GM06990 (cell line): Measurements from ENCODE around the gene SLF1.

Experiments used
- DNase-seq: peaks from one replicate; pipeline ENCODE4 v3.0.0-alpha.2; 2011; ENCODE audit not compliant: insufficient read length; ENCODE audit errors: extremely low read depth
- H3K27me3 ChIP-seq: replicated peaks from 2 replicates; pipeline ENCODE4 v1.6.0; 2011; ENCODE audit warnings: low read length; ENCODE audit not compliant: control insufficient read depth, insufficient read depth
- H3K36me3 ChIP-seq: 2 replicates; pipeline ENCODE4 v1.5.1; 2011; ENCODE audit warnings: low read length; ENCODE audit not compliant: control insufficient read depth, insufficient read depth
- H3K4me3 ChIP-seq: replicated peaks from 2 replicates; pipeline ENCODE4 v1.5.1; 2011; ENCODE audit warnings: low read depth, mild to moderate bottlenecking, control low read depth, low read length
- TF ChIP-seq, protein P1 (sequence below): IDR thresholded peaks from 2 replicates; pipeline ENCODE4 v1.5.1; 2011; ENCODE audit warnings: low read length, control low read depth, mild to moderate bottlenecking, inconsistent platforms; ENCODE audit not compliant: insufficient read depth, poor library complexity, severe bottlenecking

The SLF1 gene

DNA sequence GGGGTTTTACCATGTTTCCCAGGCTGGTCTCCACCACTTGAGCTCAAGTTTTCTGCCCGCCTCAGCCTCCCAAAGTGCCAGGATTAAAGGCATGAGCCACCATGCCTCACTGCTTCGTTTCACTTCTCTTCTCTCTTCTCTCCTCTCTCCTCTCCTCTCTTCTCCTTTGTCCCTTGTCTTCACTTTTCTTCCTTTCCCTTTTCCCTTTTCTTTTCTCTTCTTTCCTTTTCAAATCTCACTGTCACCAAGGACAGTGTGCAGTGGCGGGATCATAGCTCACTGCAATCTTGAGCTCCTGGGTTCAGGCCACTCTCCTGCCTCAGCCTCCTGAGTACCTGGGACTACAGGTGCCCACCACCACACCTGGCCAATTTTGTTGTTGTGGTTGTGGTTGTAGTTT, 49.5 kb downstream of the SLF1 start:
- Histone ChIP-seq H3K36me3 (no peaks in the 10 kb centered on the region; the same call in 1 of the 2 replicates), H3K27me3 (no peaks in the 10 kb centered on the region), H3K4me3 (no peak overlapping the region)
- no peak for DNase-seq
- TF ChIP-seq, protein P1, sequence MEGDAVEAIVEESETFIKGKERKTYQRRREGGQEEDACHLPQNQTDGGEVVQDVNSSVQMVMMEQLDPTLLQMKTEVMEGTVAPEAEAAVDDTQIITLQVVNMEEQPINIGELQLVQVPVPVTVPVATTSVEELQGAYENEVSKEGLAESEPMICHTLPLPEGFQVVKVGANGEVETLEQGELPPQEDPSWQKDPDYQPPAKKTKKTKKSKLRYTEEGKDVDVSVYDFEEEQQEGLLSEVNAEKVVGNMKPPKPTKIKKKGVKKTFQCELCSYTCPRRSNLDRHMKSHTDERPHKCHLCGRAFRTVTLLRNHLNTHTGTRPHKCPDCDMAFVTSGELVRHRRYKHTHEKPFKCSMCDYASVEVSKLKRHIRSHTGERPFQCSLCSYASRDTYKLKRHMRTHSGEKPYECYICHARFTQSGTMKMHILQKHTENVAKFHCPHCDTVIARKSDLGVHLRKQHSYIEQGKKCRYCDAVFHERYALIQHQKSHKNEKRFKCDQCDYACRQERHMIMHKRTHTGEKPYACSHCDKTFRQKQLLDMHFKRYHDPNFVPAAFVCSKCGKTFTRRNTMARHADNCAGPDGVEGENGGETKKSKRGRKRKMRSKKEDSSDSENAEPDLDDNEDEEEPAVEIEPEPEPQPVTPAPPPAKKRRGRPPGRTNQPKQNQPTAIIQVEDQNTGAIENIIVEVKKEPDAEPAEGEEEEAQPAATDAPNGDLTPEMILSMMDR, result no peak

DNA sequence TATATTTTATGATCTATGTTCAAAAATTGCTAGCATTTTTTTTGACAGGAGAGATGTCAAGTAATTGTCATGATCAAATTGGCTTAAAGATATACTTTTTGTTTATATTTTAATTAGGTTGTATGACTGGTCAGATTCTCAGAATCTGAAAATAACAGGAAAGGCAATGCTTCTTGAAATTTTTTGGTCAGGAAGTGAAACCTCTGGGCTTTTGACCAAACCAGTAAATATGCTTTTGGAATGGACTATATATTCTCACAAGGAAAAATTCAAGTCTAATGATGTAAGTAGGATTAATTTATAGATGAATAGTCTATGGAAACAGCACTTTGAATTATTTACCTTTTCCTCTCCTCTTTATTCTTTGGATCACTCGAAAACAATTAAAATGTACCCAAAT, 52.3 kb downstream of the SLF1 start:
- no peak for DNase-seq
- TF ChIP-seq, protein P1, result no peak
- no peaks in the 10 kb centered on the region for H3K36me3 ChIP-seq

DNA sequence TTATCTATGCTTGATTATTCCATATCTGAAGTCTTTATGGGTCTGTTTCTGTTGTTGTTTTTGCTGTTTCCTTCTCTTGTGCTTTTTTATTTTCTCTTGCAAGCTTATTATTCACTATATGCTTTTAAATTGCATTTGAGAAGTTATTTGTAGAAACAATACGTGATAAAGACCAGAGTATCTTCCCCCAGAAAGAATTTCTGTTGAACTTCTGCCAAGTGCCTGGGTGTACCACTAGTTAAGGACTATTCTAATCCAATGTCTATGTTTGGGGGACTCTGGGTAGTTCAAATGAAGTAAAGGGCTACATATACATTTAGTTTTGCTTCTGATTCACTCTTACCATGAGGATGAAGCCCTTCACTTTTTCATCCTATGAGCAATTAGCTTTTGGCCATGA, 54.3 kb downstream of the SLF1 start:
- TF ChIP-seq, protein P1, result no peak
- no peak for DNase-seq

More for the DNA sequence above, 52.3 kb downstream of the SLF1 start:
- H3K4me3 ChIP-seq, result no peak overlapping the region
- no peaks in the 10 kb centered on the region for H3K27me3 ChIP-seq

DNA sequence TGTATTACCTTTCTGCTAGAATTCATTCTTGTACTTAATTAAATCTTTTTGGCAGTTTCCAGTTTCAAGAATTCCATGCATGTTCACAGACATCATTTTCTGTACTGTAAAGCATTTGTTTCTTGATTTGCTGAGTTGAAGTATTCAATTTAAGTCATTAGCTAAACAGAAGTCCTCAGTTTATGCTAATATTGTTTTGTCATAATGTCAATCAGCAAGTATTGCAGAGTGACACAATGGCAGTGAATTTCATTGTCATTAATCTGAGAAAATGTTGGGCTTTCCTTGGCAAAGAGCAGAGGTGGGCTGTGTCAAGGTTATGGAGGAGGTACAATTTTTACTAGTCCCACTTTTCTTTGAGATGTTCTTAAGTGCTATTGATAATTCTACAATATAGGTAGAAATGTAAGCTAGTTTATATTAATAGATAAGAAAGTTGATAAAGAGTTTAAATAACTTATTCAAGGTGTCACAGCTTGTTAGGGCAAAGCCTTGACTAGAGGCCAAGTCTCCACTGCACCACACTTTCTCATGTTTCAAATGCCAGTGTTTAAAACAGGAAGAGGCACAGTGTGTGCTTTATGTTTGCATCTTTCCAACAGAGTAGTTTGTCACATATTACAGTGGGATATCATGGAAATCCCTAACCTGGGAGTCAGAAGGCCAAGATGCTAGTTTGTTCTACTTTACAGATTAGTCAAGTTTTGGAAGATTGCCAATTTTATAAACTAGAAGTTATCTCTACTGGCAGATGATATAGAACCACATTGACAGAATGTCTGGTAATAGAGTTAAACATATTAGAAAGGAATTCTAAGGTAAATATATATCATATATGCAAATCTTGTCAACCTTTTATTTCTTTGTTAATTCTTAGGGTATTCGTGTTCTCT, 56.3 kb downstream of the SLF1 start:
- TF ChIP-seq, protein P1, result no peak
- peaks cover 1% of the 10 kb centered on the region; the same call in 1 of the 2 replicates for H3K36me3 ChIP-seq
- H3K27me3 ChIP-seq, result no peaks in the 10 kb centered on the region
- DNase-seq, result no peak
- no peak overlapping the region for H3K4me3 ChIP-seq

More for the DNA sequence above, 54.3 kb downstream of the SLF1 start:
- no peaks in the 10 kb centered on the region for H3K27me3 ChIP-seq
- peaks cover 1% of the 10 kb centered on the region; the same call in 1 of the 2 replicates for H3K36me3 ChIP-seq
- H3K4me3 ChIP-seq, result no peak overlapping the region

DNA sequence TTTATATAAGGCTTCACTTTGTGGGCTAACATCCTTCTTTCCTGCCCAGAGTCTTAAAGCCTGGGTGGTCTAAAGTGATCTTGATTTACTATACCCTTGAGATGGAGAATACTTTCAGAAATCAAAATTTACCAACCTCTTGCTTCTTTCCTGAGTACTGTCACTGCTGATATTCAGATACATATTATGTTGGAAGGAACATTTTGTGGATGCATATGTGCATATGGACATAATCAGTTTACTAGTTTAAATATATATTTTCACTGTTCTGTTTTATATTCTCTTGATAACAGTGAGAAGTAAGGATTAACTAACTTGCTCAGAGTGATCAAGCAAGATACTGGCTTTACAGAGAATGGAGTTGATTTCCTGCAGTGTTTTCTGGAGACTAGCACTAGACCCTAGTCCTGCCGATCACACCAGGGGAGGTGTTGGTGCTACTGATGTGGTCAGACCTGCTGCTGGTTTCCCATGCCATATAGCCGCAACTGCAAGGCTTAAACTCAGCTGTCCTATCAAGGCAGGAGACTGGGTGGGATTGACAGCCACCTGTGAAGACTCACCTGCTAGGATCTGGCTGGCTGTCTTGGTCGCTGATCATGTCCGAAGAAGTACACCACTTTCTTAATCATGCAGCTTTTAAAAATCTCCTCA, 57.6 kb downstream of the SLF1 start:
- H3K36me3 ChIP-seq, result peaks cover 1% of the 10 kb centered on the region; the same call in 1 of the 2 replicates
- H3K27me3 ChIP-seq, result no peaks in the 10 kb centered on the region
- no peak for DNase-seq
- TF ChIP-seq, protein P1, result no peak
- no peak overlapping the region for H3K4me3 ChIP-seq
